PFSK-1 (cell line): ENCODE measurements around the gene HPCAL4.

ENCODE experiments used
- POLR2AphosphoS5 ChIP-seq: IDR thresholded peaks from 2 replicates; pipeline ENCODE4 v1.6.1; 2012; ENCODE audit warnings: low read depth, mild to moderate bottlenecking, control low read depth, low read length, moderate library complexity
- SIN3A ChIP-seq: IDR thresholded peaks from 2 replicates; pipeline ENCODE4 v1.6.1; 2012; ENCODE audit warnings: mild to moderate bottlenecking, low read length, moderate library complexity, borderline replicate concordance; ENCODE audit not compliant: insufficient read depth

DNA sequence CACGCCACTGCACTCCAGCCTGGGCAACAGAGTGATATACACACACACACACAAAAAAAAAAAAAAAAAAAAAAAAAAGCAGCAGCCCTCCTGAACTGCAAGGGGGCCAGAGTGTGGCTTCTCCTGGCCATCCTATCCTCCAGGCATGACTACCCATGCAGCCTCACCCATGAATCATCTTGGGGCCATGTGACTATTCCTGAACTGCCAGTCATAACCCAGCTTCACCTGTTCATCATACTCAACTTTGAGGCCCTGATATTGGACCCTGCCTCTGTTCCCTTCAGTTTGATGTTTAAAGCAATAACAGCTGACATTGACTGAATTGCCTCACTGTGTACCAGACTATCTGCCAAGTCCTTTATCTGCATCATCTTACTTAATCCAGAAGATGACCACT is 2.8 kb upstream of the HPCAL4 start:
- TF ChIP-seq SIN3A (no peak), POLR2AphosphoS5 (no peak)
